Right lobe of liver (tissue), 6 donors: Measurements from ENCODE around the gene METRNL. TPM values are rescaled to one million over a fixed set of nuclear protein-coding genes. Genes with fewer than 3 reads are reported as not detected.
A peak's percentile ranks its signal among the peaks of the same experiment; 100 is the strongest.

Experiments used
- ATAC-seq, 4 donors: fragments of 200-7000 bp; cut with Tn5 transposase; one replicate each; pipeline ENCODE4 v1.9.1; 2020; ENCODE audit warnings: mild to moderate bottlenecking in 4 of 4, moderate library complexity in 4 of 4
- DNase-seq, 3 donors: peaks; one replicate each; pipeline ENCODE4 v3.0.0-alpha.2; 2020
- H3K27ac ChIP-seq, 3 donors: fragments of 200-600 bp; one replicate each; pipeline ENCODE4 v1.8.0; 2022
- H3K27me3 ChIP-seq, 2 donors: fragments of 200-600 bp; one replicate each; pipeline ENCODE4 v1.8.0; 2022
- H3K36me3 ChIP-seq, 4 donors: fragments of 200-600 bp; sonication (generic) in 1 of 4; one replicate each; pipeline versions ENCODE4 v1.5.1 to v1.8.0; 2017 to 2022; ENCODE audit warnings: control low read depth in 1 of 4
- H3K4me1 ChIP-seq, 4 donors: fragments of 200-600 bp; sonication (generic) in 1 of 4; one replicate each; pipeline versions ENCODE4 v1.5.1 to v1.8.0; 2017 to 2022; ENCODE audit warnings: control low read depth in 1 of 4
- H3K4me3 ChIP-seq, 3 donors: fragments of 200-600 bp; one replicate each; pipeline ENCODE4 v1.8.0; 2022
- H3K9me3 ChIP-seq, 4 donors: fragments of 200-600 bp; sonication (generic) in 1 of 4; one replicate each; pipeline versions ENCODE4 v1.5.1 to v1.8.0; 2017 to 2022; ENCODE audit warnings: control low read depth in 1 of 4
- POLR2A ChIP-seq: fragments of 450-650 bp; IDR thresholded peaks from one replicate; pipeline ENCODE4 v1.6.1; 2017; ENCODE audit warnings: antibody characterized with exemption, mild to moderate bottlenecking
- WGBS: methylation state at CpG from one replicate; pipeline ENCODE4 v1.1.6; 2018; ENCODE audit warnings: low coverage, low lambda C conversion rate; ENCODE audit not compliant: insufficient coverage; ENCODE audit errors: missing lambda C conversion rate; 5-methylcytosine and 5-hydroxymethylcytosine counted together
- intact Hi-C, 2 donors: fragments of 100-400 bp; cut with DNase I; formaldehyde crosslinking; loops; one replicate each; pipeline versions ENCODE4 v1.11.2 to v1.14.1; 2022
- total RNA-seq, 6 experiments: library from RNA; depleted of rRNA in 2 of 6; stranded (reverse); fragments of >200 nt in 2 of 6; fragmentation: NEBNext Ultra II Directional in 3 of 6; extraction: Animal tissue kit (Norgen Biotek cat#: 25700) in 3 of 6; gene quantifications; one replicate each; pipeline versions ENCODE4 v1.1.0 to v1.2.4, GENCODE V29; 2016 to 2023
- TF ChIP-seq, protein P1 (sequence below), 4 donors: fragments of 200-600 bp in 3 of 4; fragments of 450-650 bp in 1 of 4; IDR thresholded peaks; one replicate each; pipeline versions ENCODE4 v1.5.1 to v1.8.0; 2016 to 2022; ENCODE audit warnings: antibody characterized with exemption in 4 of 4, mild to moderate bottlenecking in 2 of 4
- donor health status: DM: no; HTN: yes; CAD: no.
- donor health status: DM: no; HTN: no; CAD: no.
- donor health status: DM: no; HTN: no; CAD: no.
- donor health status: DM: no; HTN: yes; CAD: no.
- donor health status: DM: no; HTN: yes; CAD: no.

Gene METRNL
- total RNA-seq, 6 experiments from 2014 or later: 2.3 to 18.6 (median 5.9) TPM

DNA sequence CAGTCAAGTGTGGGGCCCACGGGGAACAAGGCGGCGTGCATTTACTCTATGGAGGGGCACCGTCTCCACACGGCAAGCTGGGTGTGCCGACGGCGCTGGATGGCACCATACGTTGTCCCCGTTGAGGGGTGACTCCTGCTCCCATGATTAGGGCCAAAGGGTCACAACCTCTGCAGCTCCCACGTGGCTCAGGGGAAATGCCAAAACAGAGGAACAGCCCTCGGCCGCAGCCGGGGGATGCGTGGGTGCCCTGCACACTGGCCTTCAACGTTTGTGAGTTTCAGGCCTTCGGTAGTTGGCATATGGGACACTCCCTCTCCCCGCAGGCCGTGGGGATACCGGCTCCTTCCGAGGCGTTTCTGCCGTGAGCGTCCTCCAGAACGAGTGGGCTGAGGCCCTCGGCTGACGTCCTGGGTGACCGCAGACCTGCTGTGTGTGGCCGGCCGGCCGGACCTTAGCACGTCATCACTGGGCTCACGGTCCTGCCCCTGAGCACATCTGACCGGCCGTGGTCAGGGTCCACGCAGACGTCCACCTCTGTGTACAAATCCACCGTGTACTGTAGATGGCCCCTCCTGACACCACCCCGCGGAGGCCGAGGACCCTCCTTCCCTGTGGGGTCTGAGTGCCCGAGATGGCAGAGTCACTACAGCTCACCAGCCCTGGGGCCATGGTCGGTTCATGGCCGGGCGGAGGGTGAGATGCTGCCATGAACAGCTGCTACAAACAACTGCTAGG, 4.8 kb upstream of the METRNL start:
- intact Hi-C loops: no loop called here
- Histone ChIP-seq H3K36me3 (no peaks in the 10 kb centered on the region), H3K9me3 (no peaks in the 10 kb centered on the region), H3K4me3 (no peak overlapping the region), H3K4me1 (no peaks in the 10 kb centered on the region), H3K27me3 (no peaks in the 10 kb centered on the region), H3K27ac (no peak overlapping the region)
- no peak for ATAC-seq
- no peak for TF ChIP-seq POLR2A
- TF ChIP-seq, protein P1, sequence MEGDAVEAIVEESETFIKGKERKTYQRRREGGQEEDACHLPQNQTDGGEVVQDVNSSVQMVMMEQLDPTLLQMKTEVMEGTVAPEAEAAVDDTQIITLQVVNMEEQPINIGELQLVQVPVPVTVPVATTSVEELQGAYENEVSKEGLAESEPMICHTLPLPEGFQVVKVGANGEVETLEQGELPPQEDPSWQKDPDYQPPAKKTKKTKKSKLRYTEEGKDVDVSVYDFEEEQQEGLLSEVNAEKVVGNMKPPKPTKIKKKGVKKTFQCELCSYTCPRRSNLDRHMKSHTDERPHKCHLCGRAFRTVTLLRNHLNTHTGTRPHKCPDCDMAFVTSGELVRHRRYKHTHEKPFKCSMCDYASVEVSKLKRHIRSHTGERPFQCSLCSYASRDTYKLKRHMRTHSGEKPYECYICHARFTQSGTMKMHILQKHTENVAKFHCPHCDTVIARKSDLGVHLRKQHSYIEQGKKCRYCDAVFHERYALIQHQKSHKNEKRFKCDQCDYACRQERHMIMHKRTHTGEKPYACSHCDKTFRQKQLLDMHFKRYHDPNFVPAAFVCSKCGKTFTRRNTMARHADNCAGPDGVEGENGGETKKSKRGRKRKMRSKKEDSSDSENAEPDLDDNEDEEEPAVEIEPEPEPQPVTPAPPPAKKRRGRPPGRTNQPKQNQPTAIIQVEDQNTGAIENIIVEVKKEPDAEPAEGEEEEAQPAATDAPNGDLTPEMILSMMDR (IDR thresholded peaks at IDR 0.05): no peak
- DNase-seq: no peak
- WGBS: 83% methylated on average over 1 of the region's 45 CpGs

DNA sequence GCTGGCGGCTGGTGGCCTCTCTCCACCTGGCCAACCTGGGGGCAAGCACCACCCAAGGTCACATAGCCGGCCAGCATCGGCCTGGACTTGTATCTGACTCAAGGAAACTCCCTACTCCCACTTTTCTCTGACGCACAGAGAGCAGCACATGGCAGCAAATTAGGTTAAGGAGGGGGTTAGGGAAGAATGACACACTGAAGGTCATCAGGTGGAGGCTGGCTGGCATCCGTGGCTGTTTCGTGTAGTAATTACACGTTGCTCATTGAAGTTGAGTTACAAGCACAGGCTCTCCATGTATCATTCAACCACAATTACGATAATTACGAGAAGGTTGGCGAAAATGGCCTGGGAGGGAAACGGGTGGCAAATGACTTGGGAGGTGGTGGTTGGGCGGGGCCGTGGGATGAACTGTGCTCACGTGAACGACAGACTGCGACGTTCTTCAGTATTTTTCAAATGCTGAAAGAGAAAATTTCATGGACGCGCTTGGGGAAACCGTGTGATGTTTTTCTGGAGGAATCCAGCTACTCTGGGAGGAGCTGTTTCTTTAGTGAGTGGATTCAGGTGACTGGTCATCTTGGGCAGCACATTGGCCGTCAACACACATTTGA, 4.0 kb upstream of the METRNL start:
- Histone ChIP-seq H3K27ac (no peak overlapping the region), H3K36me3 (no peaks in the 10 kb centered on the region)

DNA sequence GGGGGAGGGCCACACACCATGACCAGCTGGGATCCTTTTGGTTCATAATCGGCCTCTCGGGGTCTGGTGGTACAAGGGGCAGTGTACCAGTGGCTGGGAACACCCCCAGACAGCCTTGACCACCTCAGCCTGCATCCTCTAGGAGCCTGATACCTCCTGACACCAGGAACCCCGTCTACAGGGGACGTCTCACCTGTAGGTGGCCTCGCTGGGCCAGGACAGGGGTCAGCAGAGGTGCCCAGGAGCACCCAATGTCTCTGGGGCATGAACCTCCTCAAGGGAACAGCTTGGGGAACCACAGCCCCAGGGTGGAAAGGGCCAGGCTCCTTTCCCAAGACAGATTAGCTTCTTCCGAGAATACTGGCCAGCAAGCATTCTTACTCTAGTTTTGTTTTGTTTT, 2.5 kb upstream of the METRNL start:
- Histone ChIP-seq H3K9me3 (no peaks in the 10 kb centered on the region), H3K36me3 (no peaks in the 10 kb centered on the region), H3K27me3 (peaks cover 0 to 6% of the 10 kb centered on the region in 2 donors), H3K4me3 (no peak overlapping the region), H3K27ac (no peak overlapping the region), H3K4me1 (no peaks in the 10 kb centered on the region)
- intact Hi-C loops: no loop called here
- DNase-seq (no peak), ATAC-seq (peak in 3 of 4 donors; percentile 4 to 14 (median 10))
- TF ChIP-seq, protein P1 (IDR thresholded peaks at IDR 0.05): peak in 1 of 4 donors; percentile 27
- no peak for TF ChIP-seq POLR2A
- 60% methylated on average over 1 of the region's 6 CpGs for WGBS

More for the DNA sequence above, 4.0 kb upstream of the METRNL start:
- no peak for ATAC-seq
- TF ChIP-seq POLR2A: no peak
- TF ChIP-seq, protein P1 (IDR thresholded peaks at IDR 0.05): no peak
- Histone ChIP-seq H3K9me3 (no peaks in the 10 kb centered on the region), H3K4me3 (no peak overlapping the region), H3K27me3 (no peaks in the 10 kb centered on the region), H3K4me1 (no peaks in the 10 kb centered on the region)
- no peak for DNase-seq
- intact Hi-C loops: no loop called here
- 74% methylated on average over 15 of the region's 21 CpGs for WGBS

DNA sequence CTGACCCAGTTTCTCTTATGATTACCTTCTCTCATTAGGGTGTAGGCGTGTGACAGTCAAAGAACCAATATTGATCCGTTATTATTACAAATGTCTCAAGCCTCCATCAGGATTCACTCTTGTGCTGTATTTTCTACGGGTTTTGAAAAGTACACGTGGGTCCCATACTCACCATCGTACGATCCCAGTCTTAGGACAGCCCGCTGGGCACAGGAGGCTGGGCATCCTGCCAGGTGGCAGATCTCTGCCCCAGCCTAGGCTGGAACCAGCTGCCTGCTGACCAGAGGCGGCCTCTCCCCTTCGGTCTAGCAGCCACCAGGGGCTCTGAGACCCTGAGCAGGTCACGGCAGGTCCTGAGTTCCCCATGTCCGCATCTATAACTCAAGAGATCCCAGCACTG, 2.0 kb upstream of the METRNL start:
- no peaks in the 10 kb centered on the region for H3K4me1 ChIP-seq

More for the DNA sequence above, 2.0 kb upstream of the METRNL start:
- ATAC-seq (peak in 1 of 4 donors; percentile 1), DNase-seq (no peak)
- 36% methylated on average over 7 of the region's 11 CpGs for WGBS
- no peak overlapping the region for H3K4me3 ChIP-seq
- H3K9me3 ChIP-seq: no peaks in the 10 kb centered on the region
- intact Hi-C loops: no loop called here
- no peak overlapping the region for H3K27ac ChIP-seq
- TF ChIP-seq, protein P1 (IDR thresholded peaks at IDR 0.05): no peak
- TF ChIP-seq POLR2A: no peak
- H3K36me3 ChIP-seq: no peaks in the 10 kb centered on the region
- peaks cover 0 to 6% of the 10 kb centered on the region in 2 donors for H3K27me3 ChIP-seq
